OCI-LY7 (cell line): ENCODE measurements around the gene PKN1. TPM values are rescaled to one million over a fixed set of nuclear protein-coding genes. Genes with fewer than 3 reads are reported as not detected.

ENCODE experiments used
- BruUV-seq: library from RNA; stranded (reverse); fragments of 400-500 nt; replicated peaks from 2 replicates; lab custom pipeline; 2021; lab: Mats Ljungman, UMichigan
- CTCF ChIA-PET: fragments of 300-600 bp; sonication (Branson Sonifier 250); formaldehyde crosslinking; loops from one replicate; lab custom pipeline; 2022; ENCODE audit warnings: antibody characterized with exemption; ENCODE audit not compliant: unreplicated experiment; lab: Charles Lee
- POLR2A ChIA-PET: fragments of 300-600 bp; sonication (Branson Sonifier 250); formaldehyde crosslinking; loops from one replicate; lab custom pipeline; 2022; ENCODE audit warnings: antibody characterized with exemption; lab: Charles Lee
- DNase-seq: peaks from one replicate; pipeline ENCODE4 v3.0.0-alpha.2; 2015; ENCODE audit warnings: low spot score
- H2AFZ ChIP-seq: fragments of 200-600 bp; sonication (generic), shearing (Covaris generic); 2 replicates; pipeline ENCODE4 v1.6.1; 2014; ENCODE audit warnings: mild to moderate bottlenecking, antibody characterized with exemption, low read length, moderate library complexity
- H3K27ac ChIP-seq: fragments of 200-600 bp; sonication (generic); 2 replicates; pipeline ENCODE4 v1.5.1; 2014; ENCODE audit warnings: mixed run types, low read depth, mild to moderate bottlenecking, moderate library complexity, low read length, inconsistent platforms; ENCODE audit not compliant: poor library complexity, severe bottlenecking
- H3K36me3 ChIP-seq: fragments of 200-600 bp; sonication (generic); 2 replicates; pipeline ENCODE4 v1.6.1; 2014; ENCODE audit warnings: mild to moderate bottlenecking, antibody characterized with exemption, low read length, moderate library complexity, mixed read lengths; ENCODE audit not compliant: insufficient read depth
- H3K4me1 ChIP-seq: fragments of 200-600 bp; sonication (generic); 2 replicates; pipeline ENCODE4 v1.5.1; 2014; ENCODE audit warnings: mild to moderate bottlenecking, low read length; ENCODE audit not compliant: insufficient read depth, poor library complexity, severe bottlenecking
- H3K4me2 ChIP-seq: fragments of 200-600 bp; sonication (generic); 2 replicates; pipeline ENCODE4 v1.6.1; 2014; ENCODE audit warnings: mild to moderate bottlenecking, low read length
- H3K4me3 ChIP-seq: fragments of 200-600 bp; sonication (generic); 2 replicates; pipeline ENCODE4 v1.5.1; 2014; ENCODE audit warnings: mild to moderate bottlenecking, low read depth, low read length; ENCODE audit not compliant: poor library complexity, severe bottlenecking
- H3K79me2 ChIP-seq: fragments of 200-600 bp; sonication (generic); 2 replicates; pipeline ENCODE4 v1.6.1; 2016; ENCODE audit warnings: low read depth, mild to moderate bottlenecking, low read length, moderate library complexity, mixed read lengths; ENCODE audit not compliant: insufficient read depth
- H3K9me2 ChIP-seq: fragments of 200-600 bp; sonication (generic); 2 replicates; pipeline ENCODE4 v1.6.1; 2016; ENCODE audit warnings: mild to moderate bottlenecking, low read length, mixed read lengths; ENCODE audit not compliant: insufficient read depth
- H3K9me3 ChIP-seq: fragments of 200-600 bp; sonication (generic); 2 replicates; pipeline ENCODE4 v1.6.1; 2014; ENCODE audit warnings: mild to moderate bottlenecking, mixed run types, low read length, mixed read lengths
- H4K20me1 ChIP-seq: fragments of 200-600 bp; sonication (generic); 2 replicates; pipeline ENCODE4 v1.6.1; 2014; ENCODE audit warnings: mild to moderate bottlenecking, antibody characterized with exemption, low read length, moderate library complexity, mixed read lengths; ENCODE audit not compliant: insufficient read depth
- CTCF ChIP-seq: fragments of 200-600 bp; sonication (generic); conservative IDR thresholded peaks from 2 replicates; pipeline ENCODE4 v1.5.1; 2014; ENCODE audit warnings: mild to moderate bottlenecking, antibody characterized with exemption, low read length, moderate library complexity, mixed read lengths
- EZH2phosphoT487 ChIP-seq: fragments of 200-600 bp; sonication (generic); IDR thresholded peaks from 2 replicates; pipeline ENCODE4 v1.6.1; 2018; ENCODE audit warnings: low read depth, borderline replicate concordance, mild to moderate bottlenecking, mixed run types, antibody characterized with exemption, low read length, moderate library complexity, mixed read lengths
- intact Hi-C: fragments of 100-400 bp; cut with micrococcal nuclease; formaldehyde crosslinking; loops from one replicate; pipeline ENCODE4 v1.10.0; 2022; ENCODE audit not compliant: unreplicated experiment
- total RNA-seq, 2 experiments: library from RNA; depleted of rRNA in 1 of 2; stranded (reverse); fragments of >200 nt in 1 of 2; shearing (Covaris generic) in 1 of 2; gene quantifications; 2 replicates each; pipeline ENCODE4 v1.2.3, GENCODE V29; 2014 to 2022

The PKN1 gene
- total RNA-seq, 2 experiments from 2014 or later = 117 to 233 TPM

- H3K4me2 ChIP-seq = no peak overlapping the region
- H2AFZ ChIP-seq = peak overlapping the region; percentile 53; the same call in 1 of the 2 replicates
Observed at GRCh38 chr19:14505488-14506239, 72.6 kb downstream of the PKN1 start.

DNA sequence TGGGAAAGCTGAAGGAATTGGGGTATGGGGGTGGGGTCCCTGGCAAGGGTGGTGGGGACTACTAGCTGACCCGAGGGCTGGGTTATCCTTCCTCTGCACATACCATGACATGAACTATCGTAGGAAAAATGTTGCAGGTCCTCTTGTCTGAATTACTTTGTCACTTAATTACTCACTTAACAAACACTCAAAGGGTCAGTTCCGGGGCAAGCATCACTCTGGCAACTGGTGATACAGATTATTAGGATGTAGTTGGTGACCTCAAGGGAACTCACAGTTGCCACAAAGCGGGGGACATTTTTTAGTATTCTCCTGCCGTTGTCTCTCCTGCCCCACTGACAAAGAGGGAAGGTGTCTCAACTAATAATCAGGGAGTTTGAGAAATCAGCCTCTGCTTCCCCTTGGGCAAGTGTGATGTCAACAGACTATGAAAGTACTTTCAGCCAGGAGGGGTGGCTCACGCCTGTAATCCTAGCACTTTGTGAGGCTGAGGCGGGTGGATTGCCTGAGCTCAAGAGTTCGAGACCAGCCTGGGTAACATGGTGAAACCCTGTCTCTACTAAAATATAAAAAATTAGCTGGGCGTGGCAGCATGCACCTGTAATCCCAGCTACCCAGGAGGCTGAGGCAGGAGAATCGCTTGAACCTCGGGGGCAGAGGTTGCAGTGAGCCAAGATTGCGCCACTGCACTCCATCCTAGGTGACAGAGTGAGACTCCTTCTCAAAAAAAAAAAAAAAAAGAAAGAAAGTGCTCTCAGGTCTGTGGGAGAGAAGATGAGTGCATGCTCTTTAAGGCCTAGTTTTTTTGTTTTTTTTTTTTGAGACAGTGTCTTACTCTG lies 74.8 kb downstream of the PKN1 start:
- POLR2A ChIA-PET = interaction anchor here (1.2 to 1.6 kb wide), 3 partner anchors 10 to 118 kb away, joined by 3 to 10 read pairs (median 4); partner anchors contain the start of gene GIPC1
- Histone ChIP-seq H3K36me3 (peaks cover 5% of the 10 kb centered on the region; the same call in 1 of the 2 replicates), H4K20me1 (no peaks in the 10 kb centered on the region), H3K79me2 (no peaks in the 10 kb centered on the region), H3K9me2 (no peaks in the 10 kb centered on the region), H2AFZ (no peak overlapping the region), H3K4me3 (no peak overlapping the region), H3K4me2 (no peak overlapping the region), H3K9me3 (no peaks in the 10 kb centered on the region), H3K4me1 (peaks cover 21% of the 10 kb centered on the region), H3K27ac (no peak overlapping the region)
- intact Hi-C loops = loop anchor here (5.0 kb wide), 1 partner anchor 44 kb away; no protein-coding TSS in a partner anchor
- TF ChIP-seq EZH2phosphoT487 = no peak
- DNase-seq = no peak
- CTCF ChIA-PET = no interaction called here
- BruUV-seq = no TSS peak

More at GRCh38 chr19:14505488-14506239, 72.6 kb downstream of the PKN1 start:
- peak; percentile 73 for DNase-seq
- no peaks in the 10 kb centered on the region for H3K79me2 ChIP-seq
- no peaks in the 10 kb centered on the region for H3K36me3 ChIP-seq
- BruUV-seq = no TSS peak
- intact Hi-C loops = loop anchor here (5.0 kb wide), 1 partner anchor 47 kb away; no protein-coding TSS in a partner anchor
- POLR2A ChIA-PET = interaction anchor here (0.7 to 1.9 kb wide), 2 partner anchors 10 to 13 kb away, joined by 3 to 6 read pairs; partner anchors contain the start of genes DNAJB1 and GIPC1
- H3K4me1 ChIP-seq = peaks cover 21% of the 10 kb centered on the region
- no peak overlapping the region for H3K4me3 ChIP-seq
- H3K9me3 ChIP-seq = no peaks in the 10 kb centered on the region
- no peaks in the 10 kb centered on the region for H3K9me2 ChIP-seq
- TF ChIP-seq CTCF (peak; percentile 90), EZH2phosphoT487 (no peak)
- no peak overlapping the region for H3K27ac ChIP-seq
- CTCF ChIA-PET = no interaction called here
- no peaks in the 10 kb centered on the region for H4K20me1 ChIP-seq
